Right ventricle myocardium superior (tissue), 1 donor: ENCODE data around the gene IFNL1. TPM values are rescaled to one million over a fixed set of nuclear protein-coding genes. Genes with fewer than 3 reads are reported as not detected.
"Not testable (repeated sequence)": the region's sequence is repeated elsewhere in the genome, so short reads cannot be mapped to it uniquely, and the experiment has no call there.

ENCODE experiments used
- ATAC-seq: fragments of 200-7000 bp; cut with Tn5 transposase; one replicate; pipeline ENCODE4 v1.9.1; 2020; ENCODE audit warnings: mild to moderate bottlenecking; ENCODE audit not compliant: poor library complexity
- DNase-seq: peaks from one replicate; pipeline ENCODE4 v3.0.0-alpha.2; 2020
- intact Hi-C: fragments of 100-400 bp; cut with DNase I; formaldehyde crosslinking; loops from one replicate; pipeline ENCODE4 v1.11.2; 2022
- long read RNA-seq: library from polyadenylated mRNA; unstranded; transcript quantifications from one replicate; pipeline ENCODE4 v2.0.0, GENCODE V29; 2021
- total RNA-seq: library from RNA; stranded (reverse); fragmentation: NEBNext Ultra II Directional; extraction: Animal tissue kit (Norgen Biotek cat#: 25700); gene quantifications from one replicate; pipeline ENCODE4 v1.2.1, GENCODE V29; 2021
- donor health status: DM: no; HTN: yes; CAD: no; lungs with severe emphysema.

IFNL1 gene
- total RNA-seq = not detected
- long read RNA-seq = 0 reads

- intact Hi-C loops = no loop called here
- DNase-seq = no peak
- ATAC-seq = no peak
Measured at GRCh38 chr19:39296055-39296645, at the start of gene IFNL1. Gene IFNL1 (plus strand): TSS chr19:39296407. CDS start chr19:39296422, 15 bp downstream.

- ATAC-seq = peak; percentile 46
Measured at GRCh38 chr19:39246951-39247669, 49.1 kb upstream of the IFNL1 start.

GRCh38 chr19:39247701-39248664 lies 48.2 kb upstream of the IFNL1 start:
- ATAC-seq (peak; percentile 36), DNase-seq (no peak)
- intact Hi-C loops = no loop called here

More at GRCh38 chr19:39246951-39247669, 49.1 kb upstream of the IFNL1 start:
- intact Hi-C loops = no loop called here
- peak; percentile 45 for DNase-seq

GRCh38 chr19:39248806-39249205 lies 47.4 kb upstream of the IFNL1 start, which contains the start of gene IFNL4:
Gene IFNL4 (minus strand): TSS chr19:39248856.
- no peak for ATAC-seq
- intact Hi-C loops = no loop called here
- DNase-seq = no peak

- DNase-seq (no peak), ATAC-seq (no peak)
- intact Hi-C loops = no loop called here
Measured at GRCh38 chr19:39251081-39251480, 45.1 kb upstream of the IFNL1 start.

GRCh38 chr19:39251846-39252245 lies 44.4 kb upstream of the IFNL1 start:
- intact Hi-C loops = no loop called here
- no peak for DNase-seq
- no peak for ATAC-seq

- intact Hi-C loops = no loop called here
- ATAC-seq = no peak
- DNase-seq = no peak
Measured at GRCh38 chr19:39252458-39252857, 43.7 kb upstream of the IFNL1 start.

GRCh38 chr19:39253374-39254149 lies 42.6 kb upstream of the IFNL1 start:
- no peak for ATAC-seq
- intact Hi-C loops = no loop called here
- no peak for DNase-seq

- ATAC-seq (no peak), DNase-seq (no peak)
- intact Hi-C loops = no loop called here
Measured at GRCh38 chr19:39254531-39255345, 41.5 kb upstream of the IFNL1 start.

- intact Hi-C loops = no loop called here
- ATAC-seq (no peak), DNase-seq (no peak)
Measured at GRCh38 chr19:39257227-39257626, 39.0 kb upstream of the IFNL1 start.

GRCh38 chr19:39261704-39262103 lies 34.5 kb upstream of the IFNL1 start:
- DNase-seq = no peak
- ATAC-seq = no peak
- intact Hi-C loops = no loop called here

GRCh38 chr19:39262496-39262895 lies 33.7 kb upstream of the IFNL1 start:
- DNase-seq (no peak), ATAC-seq (no peak)
- intact Hi-C loops = no loop called here

GRCh38 chr19:39263912-39264305 lies 32.3 kb upstream of the IFNL1 start:
- ATAC-seq = no peak
- DNase-seq = no peak
- intact Hi-C loops = no loop called here

- peak; percentile 31 for ATAC-seq
- DNase-seq = no peak
- intact Hi-C loops = no loop called here
Measured at GRCh38 chr19:39264306-39265290, 31.6 kb upstream of the IFNL1 start.

- ATAC-seq (no peak), DNase-seq (peak; percentile 41)
- intact Hi-C loops = no loop called here
Measured at GRCh38 chr19:39265321-39265916, 30.8 kb upstream of the IFNL1 start.

- intact Hi-C loops, ATAC-seq, DNase-seq: not testable (repeated sequence)
Measured at GRCh38 chr19:39268085-39268484, 28.1 kb upstream of the IFNL1 start, which contains the start of gene IFNL2. Gene IFNL2 (plus strand): TSS chr19:39268396. CDS start chr19:39268569, 173 bp downstream.
